ENCODE results near the gene RGMA. TPM values are rescaled to one million over a fixed set of nuclear protein-coding genes. Genes with fewer than 3 reads are reported as not detected.

Gene RGMA
- total and polyA plus RNA-seq, 2 donors (not counting 3 experiments of a cell fraction or from before 2014, with no cell fraction given), result 0.06 to 0.13 TPM

DNA sequence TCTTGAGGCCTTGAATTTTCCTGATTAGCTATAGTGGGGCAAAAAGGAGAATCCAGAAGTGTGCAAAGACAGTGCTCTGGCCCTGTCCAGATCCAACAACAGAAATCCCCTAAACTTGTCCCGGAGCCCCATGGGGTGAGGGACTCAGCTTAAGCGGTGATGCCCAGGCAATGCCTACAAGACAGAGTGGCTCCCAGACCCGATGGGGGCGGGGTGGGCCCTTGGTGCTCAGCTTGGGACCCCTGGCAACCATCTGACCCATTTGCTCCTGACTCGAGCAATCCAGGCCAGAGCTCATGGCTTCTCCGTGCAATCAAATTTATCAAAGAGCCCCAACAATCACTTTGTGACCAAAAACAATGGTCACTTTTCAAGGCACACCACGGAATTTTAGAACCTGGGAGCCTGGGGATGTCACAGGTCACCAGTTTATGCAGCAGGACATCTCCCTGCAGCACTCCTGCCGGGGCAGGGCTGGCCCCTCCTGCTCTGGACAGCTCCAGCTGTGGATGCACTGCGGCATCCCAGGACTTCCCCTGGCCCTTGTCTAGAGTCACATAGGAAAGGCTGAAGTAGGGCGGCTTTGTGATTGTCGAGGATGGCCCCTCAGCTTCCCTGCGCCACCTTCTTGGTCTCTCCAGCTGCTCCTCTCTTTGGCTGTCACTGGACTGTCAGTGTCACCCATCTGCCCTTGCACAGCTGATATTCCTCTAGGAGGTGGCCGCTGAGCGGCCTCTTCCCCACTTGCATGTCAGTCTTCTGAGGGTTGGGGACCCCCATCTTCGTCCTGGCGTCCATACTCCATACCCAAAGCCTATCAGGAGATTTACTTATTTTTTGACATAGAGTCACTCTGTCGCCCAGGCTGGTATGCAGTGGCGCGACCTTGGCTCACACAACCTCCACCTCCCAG is 28.4 kb downstream of the RGMA start:
- no peak for FAIRE-seq
- CTCF ChIA-PET, result interaction anchor here (1.1 to 2.9 kb wide), 4 partner anchors 17 to 1264 kb away, joined by 4 to 18 read pairs (median 9); no protein-coding TSS in a partner anchor
- no peak for TF ChIP-seq MYC (IDR thresholded peaks at IDR 0.05; ENCODE audit: low read depth, low read length)
- TF ChIP-seq GATA2 (IDR thresholded peaks at IDR 0.05; ENCODE audit: insufficient read depth, insufficient read length, low read depth, low read length), result no peak
- no peak for TF ChIP-seq EZH2 (IDR thresholded peaks at IDR 0.05; ENCODE audit: borderline replicate concordance, low read depth, low read length, severe bottlenecking)
- TF ChIP-seq JUN (IDR thresholded peaks at IDR 0.05; ENCODE audit: borderline replicate concordance, insufficient read depth, insufficient read length, low read depth), result no peak
- TF ChIP-seq FOS (IDR thresholded peaks at IDR 0.05; ENCODE audit: borderline replicate concordance, insufficient read depth, low read length), result no peak
- no peak for TF ChIP-seq POLR2A (IDR thresholded peaks at IDR 0.05; ENCODE audit: low read depth, low read length)
- TF ChIP-seq, protein P1, sequence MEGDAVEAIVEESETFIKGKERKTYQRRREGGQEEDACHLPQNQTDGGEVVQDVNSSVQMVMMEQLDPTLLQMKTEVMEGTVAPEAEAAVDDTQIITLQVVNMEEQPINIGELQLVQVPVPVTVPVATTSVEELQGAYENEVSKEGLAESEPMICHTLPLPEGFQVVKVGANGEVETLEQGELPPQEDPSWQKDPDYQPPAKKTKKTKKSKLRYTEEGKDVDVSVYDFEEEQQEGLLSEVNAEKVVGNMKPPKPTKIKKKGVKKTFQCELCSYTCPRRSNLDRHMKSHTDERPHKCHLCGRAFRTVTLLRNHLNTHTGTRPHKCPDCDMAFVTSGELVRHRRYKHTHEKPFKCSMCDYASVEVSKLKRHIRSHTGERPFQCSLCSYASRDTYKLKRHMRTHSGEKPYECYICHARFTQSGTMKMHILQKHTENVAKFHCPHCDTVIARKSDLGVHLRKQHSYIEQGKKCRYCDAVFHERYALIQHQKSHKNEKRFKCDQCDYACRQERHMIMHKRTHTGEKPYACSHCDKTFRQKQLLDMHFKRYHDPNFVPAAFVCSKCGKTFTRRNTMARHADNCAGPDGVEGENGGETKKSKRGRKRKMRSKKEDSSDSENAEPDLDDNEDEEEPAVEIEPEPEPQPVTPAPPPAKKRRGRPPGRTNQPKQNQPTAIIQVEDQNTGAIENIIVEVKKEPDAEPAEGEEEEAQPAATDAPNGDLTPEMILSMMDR (IDR thresholded peaks at IDR 0.05; ENCODE audit: extremely low read depth in 1 of 2, insufficient read depth in 1 of 2, low read depth in 1 of 2, low read length in 2 of 2), result no peak
- TF ChIP-seq, protein P2, sequence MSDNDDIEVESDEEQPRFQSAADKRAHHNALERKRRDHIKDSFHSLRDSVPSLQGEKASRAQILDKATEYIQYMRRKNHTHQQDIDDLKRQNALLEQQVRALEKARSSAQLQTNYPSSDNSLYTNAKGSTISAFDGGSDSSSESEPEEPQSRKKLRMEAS (IDR thresholded peaks at IDR 0.05; ENCODE audit: insufficient read depth, insufficient read length), result no peak
- TF ChIP-seq POLR2AphosphoS5 (IDR thresholded peaks at IDR 0.05; ENCODE audit: insufficient read depth, low read depth, low read length), result no peak

More for the DNA sequence above, 28.4 kb downstream of the RGMA start:
- Histone ChIP-seq H3K36me3 (ENCODE audit: control insufficient read depth in 2 of 2, extremely low read depth in 1 of 2, insufficient read depth in 2 of 2, low read length in 2 of 2) (no peaks in the 10 kb centered on the region), H2AFZ (ENCODE audit: low read depth, low read length) (no peak overlapping the region), H3K27me3 (ENCODE audit: control insufficient read depth in 2 of 2, insufficient read depth in 2 of 2, low read length in 2 of 2) (no peaks in the 10 kb centered on the region), H3K79me2 (ENCODE audit: control insufficient read depth, insufficient read depth, low read length) (no peaks in the 10 kb centered on the region), H3K27ac (ENCODE audit: insufficient read depth, low read depth, low read length) (no peak overlapping the region), H3K9me1 (replicated peaks; ENCODE audit: control insufficient read depth, extremely low read depth, insufficient read depth, low read length) (no peaks in the 10 kb centered on the region), H3K4me3 (replicated peaks in 1 of 3; ENCODE audit: insufficient read depth in 1 of 3, low read depth in 1 of 3, low read length in 3 of 3) (no peak overlapping the region), H3K9me3 (replicated peaks; ENCODE audit: control insufficient read depth, insufficient read depth, low read length) (no peaks in the 10 kb centered on the region), H3K9ac (replicated peaks; ENCODE audit: extremely low read depth, insufficient read depth, low read length) (no peak overlapping the region), H4K20me1 (replicated peaks; ENCODE audit: control insufficient read depth, extremely low read depth, insufficient read depth, low read length) (no peaks in the 10 kb centered on the region), H3K4me2 (ENCODE audit: insufficient read depth, low read length) (no peak overlapping the region), H3K4me1 (ENCODE audit: control insufficient read depth, extremely low read depth, insufficient read depth, low read length) (no peaks in the 10 kb centered on the region)
- dilution Hi-C loops (cut with MboI; ENCODE audit: extremely low pct_ligation_motif_present, low sequenced_read_pairs), result no loop called here
- no TSS peak for BruUV-seq (replicated peaks)
- intact Hi-C loops (cut with micrococcal nuclease), result no loop called here
- POLR2A ChIA-PET, result no interaction called here
- DNase-seq (ENCODE audit: low read depth, low spot score), result no peak
